HG03432 (cell line): ENCODE data around the gene PRRG3.

Experiments used
- ATAC-seq: cut with Tn5 transposase; IDR thresholded peaks from one replicate; pipeline ENCODE4 v1.9.1; 2021; ENCODE audit warnings: mild to moderate bottlenecking, moderate library complexity; ENCODE audit not compliant: unreplicated experiment

PRRG3 gene

DNA sequence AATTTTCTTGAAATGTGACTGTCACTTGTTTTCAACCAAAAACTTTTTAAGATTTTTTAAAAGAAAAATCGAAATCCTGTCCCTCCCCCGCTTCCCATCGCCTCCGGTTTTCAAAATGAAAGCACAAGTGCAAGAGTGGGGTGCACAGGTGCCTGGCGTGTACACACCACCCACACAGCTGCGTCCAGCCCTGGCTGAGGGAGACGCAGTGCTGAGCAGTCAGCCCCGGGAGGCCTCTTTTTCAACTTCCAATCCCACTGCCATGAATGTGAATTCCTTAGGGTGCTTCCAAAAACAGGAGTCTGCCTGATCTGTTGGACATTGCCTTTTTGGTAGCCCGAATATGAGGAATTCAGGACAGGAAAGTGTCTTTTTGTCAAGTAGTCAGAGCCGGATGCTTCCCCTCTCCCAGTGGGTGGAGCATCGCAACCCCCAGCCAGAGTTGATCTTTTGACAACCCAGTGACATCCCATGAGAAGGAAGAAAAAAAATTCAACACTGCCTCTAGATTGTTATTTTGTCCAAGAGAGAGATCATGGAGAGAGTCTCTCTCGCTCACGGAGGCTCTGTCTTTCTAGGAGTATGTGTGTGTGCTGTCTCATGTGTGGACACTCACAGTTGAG is 8.9 kb downstream of the PRRG3 start:
- no peak for ATAC-seq

DNA sequence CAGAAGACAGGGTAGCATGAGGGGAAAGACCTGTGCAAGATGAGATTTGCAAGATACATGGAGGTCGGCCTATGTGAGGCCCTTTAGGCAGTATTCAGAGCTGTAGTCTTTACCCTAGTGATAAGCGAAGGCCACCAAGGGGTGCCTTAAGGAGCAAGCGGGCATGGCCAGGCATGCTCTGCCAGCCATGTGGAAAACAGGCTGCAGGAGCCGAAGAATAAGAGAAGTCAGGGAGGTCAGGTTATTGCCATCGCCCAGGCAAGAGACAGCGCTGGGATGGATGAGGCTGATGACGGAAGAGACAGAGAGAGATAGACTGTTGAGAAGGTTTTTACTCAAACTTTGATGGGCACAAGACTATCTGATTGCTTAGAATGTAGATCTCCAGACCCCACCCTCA is 13.6 kb downstream of the PRRG3 start:
- no peak for ATAC-seq

DNA sequence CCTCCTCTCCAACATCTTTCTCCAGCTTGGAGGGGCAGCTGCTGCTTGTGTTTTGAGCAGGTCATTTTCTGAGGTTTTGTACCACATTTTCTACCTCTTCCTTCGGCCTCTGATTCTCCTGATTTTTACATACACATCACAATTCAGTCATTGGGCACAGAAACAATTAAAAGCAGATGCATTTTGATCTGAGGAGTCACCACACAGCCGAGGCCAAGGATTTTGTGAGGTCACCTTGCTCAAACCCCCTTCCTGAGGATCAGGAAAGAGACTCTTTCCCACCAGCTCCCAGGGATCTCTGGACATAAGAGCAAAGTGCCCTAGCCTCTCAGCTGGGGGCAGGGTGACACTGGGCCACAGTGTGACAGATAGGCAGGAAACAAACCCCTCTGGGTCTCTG is 15.2 kb downstream of the PRRG3 start:
- ATAC-seq = no peak

DNA sequence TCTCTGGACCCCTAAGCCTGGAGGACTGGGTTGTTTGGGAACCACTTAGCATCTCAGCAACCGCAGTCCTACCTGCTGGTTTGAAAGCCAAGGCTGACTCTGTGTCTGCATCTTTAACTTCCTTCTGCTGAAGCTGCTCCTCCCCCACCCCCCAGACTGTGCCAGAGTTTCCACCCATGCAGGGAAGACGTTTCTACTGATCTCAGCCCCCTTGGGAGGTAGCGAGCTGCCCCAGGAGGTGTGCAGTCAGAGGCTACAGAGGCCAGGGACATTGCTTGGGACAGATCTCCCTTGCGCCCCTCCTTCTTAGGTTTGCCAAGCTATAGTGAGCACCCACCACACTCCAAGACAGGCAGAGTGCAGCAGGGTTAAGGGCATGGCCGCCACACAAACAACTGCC is 15.9 kb downstream of the PRRG3 start:
- no peak for ATAC-seq

DNA sequence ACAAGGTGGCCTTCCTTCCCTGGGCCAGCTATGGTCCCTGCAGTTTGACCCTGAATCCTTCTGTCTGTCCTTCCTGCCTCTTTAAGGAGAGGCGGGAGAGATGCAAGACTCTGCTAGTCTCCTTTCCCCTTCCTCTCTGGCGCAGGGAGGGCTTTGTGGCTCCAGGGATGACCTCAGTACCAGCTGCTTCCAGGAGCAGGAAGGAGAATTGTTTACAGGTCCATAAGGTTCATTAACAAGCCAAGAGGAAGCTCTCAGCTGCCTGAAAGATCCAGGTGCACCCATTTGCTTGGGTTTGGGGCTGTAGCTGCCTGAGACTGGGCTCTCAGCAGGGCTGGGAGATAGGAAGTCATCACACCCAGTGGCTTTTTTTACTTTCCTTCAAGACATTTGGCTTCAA is 16.5 kb downstream of the PRRG3 start:
- ATAC-seq = no peak

DNA sequence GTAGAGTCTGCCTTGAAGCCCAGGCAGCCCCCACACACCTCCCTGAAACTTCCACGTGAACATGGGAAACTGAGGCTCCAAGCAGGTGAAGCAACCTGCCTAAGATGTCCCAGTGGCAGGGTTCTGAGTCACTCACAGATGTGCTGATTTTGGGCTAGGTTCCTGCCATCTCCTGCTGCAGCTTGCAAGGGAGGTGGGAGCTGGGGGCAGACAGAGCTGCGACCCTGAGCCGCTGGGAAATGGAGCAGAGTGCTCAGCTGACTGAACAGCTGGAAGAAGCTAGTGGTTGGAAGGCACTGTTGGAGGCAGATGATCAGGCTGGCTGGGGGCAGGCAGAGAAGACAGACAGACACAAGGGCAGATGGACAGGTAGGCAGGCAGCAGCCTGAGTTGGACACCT is 17.0 kb downstream of the PRRG3 start:
- no peak for ATAC-seq

DNA sequence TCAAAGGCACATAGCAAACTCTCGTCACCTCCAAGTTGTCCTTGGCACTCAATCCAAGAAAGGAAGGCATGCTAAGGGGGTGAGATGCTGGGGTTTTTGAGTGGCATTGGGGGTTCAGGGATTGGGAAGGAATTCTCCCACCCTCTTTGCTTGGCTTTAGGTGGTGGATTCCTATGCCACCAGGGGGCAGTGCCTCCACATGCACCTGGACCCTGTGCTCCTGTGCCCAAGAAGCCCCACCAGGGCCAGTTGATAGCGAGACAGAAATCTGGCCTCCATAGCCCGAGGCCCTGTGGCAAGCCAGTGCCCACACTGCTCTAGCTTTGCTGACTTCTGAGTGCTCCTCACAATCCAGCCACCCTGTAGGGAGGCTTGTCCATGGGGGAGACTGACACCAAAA is 18.6 kb downstream of the PRRG3 start:
- no peak for ATAC-seq

DNA sequence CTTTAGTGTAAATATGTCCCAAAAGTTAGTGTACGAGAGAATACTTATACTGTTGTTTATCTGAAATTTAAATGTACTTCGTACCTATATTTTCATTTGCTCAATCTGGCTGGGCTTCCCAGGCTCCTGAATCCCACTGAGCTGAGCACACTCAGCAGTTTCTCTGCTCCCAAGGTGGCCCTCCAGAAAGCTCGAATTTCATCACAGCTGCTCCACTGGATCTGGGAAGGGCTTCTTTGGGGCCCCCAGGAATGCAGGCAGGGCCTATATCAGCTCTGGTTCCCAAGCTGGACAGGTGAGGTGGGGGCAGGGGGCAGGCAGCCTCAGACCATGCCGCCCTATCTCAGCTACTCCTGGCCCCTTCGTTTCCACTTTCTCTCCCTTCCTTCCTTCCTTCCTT is 19.1 kb downstream of the PRRG3 start:
- ATAC-seq = no peak

DNA sequence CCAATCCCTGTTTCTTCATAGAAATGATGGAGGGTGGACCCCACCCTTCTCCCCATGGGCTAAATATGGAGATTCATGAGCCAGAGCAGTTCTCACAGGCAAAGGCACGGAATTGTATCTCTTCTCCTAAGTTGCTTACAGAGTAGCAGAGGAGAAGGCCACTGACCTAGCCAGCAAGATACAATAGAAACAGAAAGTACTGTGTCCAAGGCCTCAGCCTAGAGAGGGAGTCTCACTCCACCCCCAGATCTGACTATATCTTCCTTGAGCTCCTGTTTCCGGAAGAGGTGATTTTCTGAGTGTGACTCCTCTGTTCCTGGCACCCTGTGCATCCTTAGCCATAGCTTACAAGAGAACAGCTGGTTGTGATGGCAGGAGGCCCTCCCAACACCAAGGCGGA is 20.5 kb downstream of the PRRG3 start, which contains the start of gene FATE1:
FATE1 (plus strand) TSS at position 284 of the 400 bp plus-strand sequence; CDS start at position 369, 85 bp downstream.
- no peak for ATAC-seq

DNA sequence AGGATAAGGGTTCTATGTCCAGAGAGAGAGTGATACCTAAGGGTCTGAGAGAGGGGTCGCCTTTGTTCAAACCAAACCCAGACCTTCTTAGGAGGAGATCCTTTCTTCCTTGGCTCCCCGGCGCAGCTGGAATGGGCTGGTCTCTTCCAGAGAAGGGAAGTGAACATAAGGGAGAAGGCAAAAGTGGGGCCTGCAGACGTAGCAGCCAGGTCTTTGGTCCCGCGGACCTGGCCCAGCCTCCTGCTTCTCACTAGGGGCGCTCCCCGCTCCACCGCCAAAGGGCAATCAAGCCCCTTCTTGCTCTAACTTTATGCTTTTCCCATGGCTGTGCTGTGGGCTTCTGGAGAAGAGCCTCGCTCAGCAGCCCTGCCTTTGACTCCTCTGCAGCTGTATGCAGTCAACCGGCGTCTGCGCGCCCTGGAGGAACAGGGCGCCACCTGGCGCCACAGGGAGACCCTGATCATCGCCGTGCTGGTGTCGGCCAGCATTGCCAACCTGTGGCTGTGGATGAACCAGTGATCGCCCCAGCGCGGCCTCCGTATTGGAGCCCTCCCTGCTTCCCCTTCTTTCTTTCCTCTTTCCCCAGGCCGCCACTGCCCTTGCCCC is 27.1 kb downstream of the PRRG3 start:
- no peak for ATAC-seq

DNA sequence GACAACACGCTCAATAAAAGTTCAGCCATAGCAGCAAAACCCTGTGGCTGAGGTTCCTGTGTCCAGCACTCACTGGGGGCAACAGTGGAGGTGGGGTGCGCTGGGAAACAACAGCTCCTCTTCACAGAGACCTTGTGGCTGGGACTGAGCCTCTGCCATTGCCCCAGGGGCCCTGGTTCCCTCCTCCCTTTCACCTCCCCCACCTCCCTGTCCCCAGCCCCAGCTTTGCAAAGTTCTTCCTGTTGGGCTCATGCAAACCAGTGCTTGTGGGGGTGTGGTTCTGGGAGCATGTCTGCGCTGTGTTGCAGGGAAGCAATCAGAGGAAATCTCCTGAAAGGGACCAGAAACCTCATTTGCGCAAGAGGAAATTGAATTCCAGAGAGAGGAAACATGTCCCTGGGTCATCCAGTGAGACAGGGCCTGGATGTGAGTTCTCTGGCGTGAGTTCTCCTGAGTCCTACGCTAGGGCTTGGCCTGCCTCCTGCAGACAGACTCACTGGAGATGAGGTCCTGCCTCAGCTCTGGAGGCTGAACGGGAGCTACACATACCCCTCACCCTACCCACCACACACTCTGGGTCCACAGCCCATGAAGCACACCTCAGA is 28.0 kb downstream of the PRRG3 start:
- no peak for ATAC-seq

DNA sequence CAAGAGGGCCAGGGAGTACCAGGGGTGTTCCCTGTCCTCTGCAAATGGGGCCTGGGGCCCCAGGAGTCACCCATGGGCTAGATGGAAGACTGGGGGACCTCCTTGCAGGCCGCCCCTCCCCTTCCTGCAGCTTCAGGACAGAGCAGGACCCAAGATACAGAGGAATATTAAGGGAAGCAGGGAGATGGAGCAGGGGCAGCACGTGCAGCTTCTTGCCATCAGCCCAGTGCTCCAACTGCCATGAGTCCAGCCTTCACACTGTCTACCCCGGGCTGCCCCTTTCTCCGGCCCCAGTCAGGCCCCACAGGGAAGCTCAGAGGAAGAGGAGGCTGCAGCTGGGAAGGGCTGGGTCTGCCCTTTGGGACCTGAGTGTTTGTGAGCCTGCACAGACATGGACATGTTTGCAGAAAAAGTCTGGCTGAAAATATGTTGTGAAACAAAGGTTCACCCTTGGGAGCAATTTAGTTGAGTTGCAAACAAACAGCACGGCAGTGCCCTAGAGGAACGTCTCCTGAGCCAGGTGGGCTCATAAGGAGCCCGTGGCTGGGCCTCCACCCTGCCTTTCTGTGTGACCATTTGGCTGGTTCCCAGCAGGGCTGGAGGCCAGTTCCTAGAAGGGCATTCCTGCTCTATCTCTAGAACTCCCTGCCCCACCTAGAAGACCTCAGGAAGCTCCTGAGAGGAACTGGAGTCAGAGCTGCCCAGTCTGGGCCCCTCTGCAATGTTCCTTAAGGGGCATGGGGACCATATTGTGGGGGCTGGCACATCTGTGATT is 29.5 kb downstream of the PRRG3 start:
- no peak for ATAC-seq

DNA sequence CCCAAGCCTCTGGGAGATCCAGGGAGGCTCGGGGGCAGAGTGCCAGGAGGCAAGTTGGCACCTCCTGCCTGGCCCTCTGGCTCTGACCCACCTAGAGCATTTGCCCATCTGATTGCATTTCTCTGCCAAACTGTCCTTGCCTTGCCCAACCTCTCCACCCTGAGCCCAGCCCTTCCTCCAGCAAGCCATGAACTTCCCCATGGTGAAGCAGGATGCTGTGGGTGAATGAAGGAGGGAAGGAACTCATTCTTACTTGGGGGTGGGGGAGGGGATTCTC is 30.0 kb downstream of the PRRG3 start:
- ATAC-seq = no peak

DNA sequence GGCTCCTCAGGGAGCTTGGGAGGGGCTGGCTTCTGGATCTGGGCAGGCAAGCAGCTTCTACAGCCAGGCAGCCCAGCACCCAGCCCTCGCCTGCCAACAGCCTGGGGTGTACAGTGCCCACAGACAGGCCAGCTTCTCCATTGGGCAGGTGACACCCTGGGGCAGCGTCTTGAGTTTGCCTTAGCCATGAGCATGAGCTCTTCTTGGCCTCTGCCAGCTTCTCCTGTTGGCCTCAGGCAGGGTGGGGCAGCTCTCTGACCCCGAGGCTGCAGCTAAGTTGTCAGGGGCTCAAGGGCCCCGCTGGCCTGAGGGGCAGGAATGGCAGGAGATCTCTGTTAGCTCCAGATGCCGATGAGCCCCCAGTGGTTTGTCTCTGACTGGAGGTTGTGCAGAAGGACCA is 31.5 kb downstream of the PRRG3 start:
- no peak for ATAC-seq

DNA sequence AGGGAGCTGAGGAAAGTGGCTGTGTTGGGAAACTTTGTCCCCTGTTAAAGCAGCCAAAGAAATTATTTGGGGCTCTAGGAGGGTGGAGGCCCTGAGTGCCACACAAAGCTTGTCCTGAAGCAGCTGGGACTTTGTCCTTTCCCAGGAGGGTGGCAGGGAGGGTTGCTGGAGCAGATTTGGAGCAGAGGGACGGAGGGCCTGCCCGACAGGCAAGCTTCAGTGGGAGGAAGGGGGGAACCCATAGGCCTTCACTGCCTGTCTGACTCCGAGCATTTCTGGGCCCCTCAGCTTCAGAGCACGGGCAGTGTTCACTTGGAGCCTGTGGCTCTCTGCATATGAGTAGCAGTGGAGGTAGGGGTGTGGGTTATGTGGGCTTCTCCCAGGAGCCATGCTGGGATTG is 32.1 kb downstream of the PRRG3 start:
- no peak for ATAC-seq

DNA sequence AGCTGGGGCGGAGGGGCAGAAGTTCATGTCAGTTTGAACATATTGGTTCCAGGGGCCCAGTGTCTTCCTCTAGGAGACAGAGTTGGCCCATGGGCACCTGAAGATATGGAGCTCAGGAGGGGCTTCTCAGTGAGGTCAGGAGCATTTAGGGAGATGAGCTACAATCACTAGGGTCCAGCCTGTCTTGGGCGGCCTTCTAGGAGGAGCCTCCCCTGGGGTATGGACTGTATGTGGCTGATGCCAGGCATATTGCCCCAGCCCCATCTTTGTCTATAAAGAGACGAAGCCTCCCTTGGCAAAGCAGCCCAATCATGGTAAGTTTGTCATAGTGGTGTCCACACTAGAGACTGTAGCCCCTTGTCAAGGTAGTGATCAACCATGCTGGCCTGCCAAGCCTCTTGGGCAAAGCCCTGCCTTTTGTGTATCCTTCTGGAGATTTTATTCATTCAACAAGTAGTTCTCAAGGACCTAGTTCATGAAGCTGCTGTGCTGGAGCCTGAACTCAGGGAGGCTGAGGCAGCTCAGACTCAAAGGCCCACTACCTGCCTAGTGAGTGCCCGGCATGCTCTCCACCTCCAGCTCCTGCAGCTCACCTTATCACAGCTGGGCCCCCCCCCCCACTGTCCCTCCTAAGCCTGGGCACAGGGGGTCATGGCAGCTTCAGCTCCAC is 33.9 kb downstream of the PRRG3 start:
- ATAC-seq = no peak

DNA sequence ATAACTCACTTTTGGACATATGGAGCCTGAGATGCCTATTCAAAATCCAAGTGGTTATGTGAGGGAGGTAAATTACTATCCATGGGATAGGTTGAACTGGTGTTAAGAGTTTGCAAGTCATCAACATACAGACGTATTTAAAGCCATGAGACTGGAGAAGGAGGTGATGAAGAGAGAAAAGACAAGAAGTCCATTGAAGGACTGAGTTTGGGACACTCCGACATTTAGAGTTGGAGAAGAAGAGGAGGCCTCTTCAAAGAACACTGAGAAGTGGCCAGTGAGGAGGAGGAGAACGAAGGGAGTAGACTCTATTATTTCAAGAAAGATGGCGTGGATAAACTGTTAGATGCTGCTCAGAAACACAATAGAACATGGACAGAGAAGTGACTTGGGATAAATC is 39.2 kb downstream of the PRRG3 start, which contains the start of gene CNGA2:
CNGA2 (plus strand) TSS at position 301 of the 400 bp plus-strand sequence. CDS start 3,738 bp downstream, outside the sequence.
- ATAC-seq = no peak

DNA sequence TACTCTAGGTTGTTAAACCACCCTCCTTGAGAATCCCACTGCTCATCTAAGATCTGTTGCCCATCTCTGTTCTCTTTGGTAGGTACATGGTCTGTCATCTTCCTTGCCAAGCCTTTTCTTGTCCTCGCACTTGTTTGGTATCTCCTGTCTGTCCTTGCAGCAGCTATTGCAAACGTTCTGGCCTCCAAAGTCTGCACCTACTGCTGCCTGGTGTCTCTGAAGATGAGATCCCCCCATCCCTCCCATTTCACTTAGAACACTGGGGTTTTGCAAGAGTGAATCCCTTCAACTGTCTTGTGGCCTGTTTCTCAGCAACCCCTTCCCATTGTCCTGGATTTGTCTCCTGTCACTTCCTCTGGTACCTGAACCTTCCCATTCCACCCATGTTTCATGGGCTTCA is 40.0 kb downstream of the PRRG3 start:
- no peak for ATAC-seq

DNA sequence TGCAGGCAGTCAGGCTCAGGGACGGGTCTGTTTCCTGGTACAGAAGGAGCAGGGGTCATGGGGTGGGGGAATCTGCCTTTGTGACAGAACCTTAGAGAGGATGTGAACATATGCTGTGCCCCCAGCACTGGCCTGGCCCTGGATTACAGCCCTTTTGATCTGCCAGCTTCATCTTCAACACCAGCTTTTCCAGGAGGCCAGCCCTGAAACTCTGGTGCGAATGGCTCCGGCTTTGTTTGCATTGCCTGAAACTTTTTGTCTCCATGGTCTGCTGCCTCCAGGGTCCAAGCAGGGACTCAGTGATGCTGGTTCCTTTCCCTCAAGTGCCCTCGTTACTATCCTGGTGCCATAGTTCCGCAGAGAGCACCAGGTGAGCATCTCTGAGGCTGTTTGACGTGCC is 41.4 kb downstream of the PRRG3 start:
- ATAC-seq = no peak

DNA sequence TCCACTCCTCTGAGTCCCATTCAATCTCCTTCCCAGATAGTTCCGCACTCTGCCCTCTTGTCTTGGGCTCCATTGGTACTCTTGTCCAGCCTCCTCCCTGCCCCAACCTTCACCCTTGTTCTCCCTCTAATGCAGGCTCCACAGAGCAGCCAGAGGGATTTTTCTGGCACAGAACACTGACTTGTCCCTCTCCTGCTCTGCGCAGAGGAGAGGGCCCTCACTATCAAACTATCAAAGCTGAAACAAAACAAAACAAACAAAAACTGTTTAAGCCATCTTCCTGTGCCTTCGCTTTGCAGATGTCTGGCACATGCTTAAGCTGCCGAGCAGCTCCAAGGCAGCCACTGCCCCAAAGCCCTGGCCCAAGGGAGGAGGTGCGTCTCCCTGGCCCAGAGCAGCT is 42.2 kb downstream of the PRRG3 start:
- ATAC-seq = no peak

DNA sequence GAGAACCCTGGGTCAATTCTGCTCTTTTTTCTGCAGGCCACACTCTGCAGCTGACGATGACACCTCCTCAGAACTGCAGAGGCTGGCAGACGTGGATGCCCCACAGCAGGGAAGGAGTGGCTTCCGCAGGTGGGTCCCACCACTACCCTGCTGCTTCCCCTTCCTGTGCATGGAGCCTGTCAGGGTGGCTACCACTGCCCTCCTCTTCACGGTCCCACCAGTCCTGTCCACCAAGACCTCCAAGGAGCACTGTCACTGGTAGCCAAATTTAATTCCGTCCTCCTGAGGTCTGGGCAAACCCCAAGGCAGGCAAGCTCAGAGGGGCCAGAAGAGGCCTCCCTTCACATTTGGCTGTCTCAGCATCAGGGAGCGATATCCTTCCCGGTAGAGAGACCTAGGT is 43.5 kb downstream of the PRRG3 start:
- ATAC-seq = no peak
